Head of caudate nucleus (tissue), 42 donors: ENCODE results near the gene YPEL1.

Source experiments
- DNase-seq, 42 donors: peaks; one replicate each; pipeline versions ENCODE4 v3.0.0 to v3.0.0-alpha.2; 2020 to 2021; ENCODE audit warnings: mixed read lengths in 7 of 42
- intact Hi-C: fragments of 100-400 bp; cut with DNase I; formaldehyde crosslinking; loops from one replicate; pipeline ENCODE4 v1.15.0; 2022

The YPEL1 gene

GRCh38 chr22:21735200-21736083 is at the start of gene YPEL1:
TSS of gene YPEL1 (minus strand) at chr22:21735794. CDS start at chr22:21710744, 25,050 bp downstream.
- intact Hi-C loops: loop anchor here (2.0 to 5.0 kb wide), 2 partner anchors 131 to 202 kb away; partner anchors contain the start of gene MAPK1
- DNase-seq: peak; percentile 88 to 99 (median 98)

GRCh38 chr22:21780259-21780658 is 44.7 kb upstream of the YPEL1 start:
- DNase-seq: no peak
- intact Hi-C loops: no loop called here

- peak in 1 of 42 donors; percentile 8 for DNase-seq
- intact Hi-C loops: no loop called here
These were observed 43.9 kb upstream of the YPEL1 start for GRCh38 chr22:21779444-21779843.

DNA sequence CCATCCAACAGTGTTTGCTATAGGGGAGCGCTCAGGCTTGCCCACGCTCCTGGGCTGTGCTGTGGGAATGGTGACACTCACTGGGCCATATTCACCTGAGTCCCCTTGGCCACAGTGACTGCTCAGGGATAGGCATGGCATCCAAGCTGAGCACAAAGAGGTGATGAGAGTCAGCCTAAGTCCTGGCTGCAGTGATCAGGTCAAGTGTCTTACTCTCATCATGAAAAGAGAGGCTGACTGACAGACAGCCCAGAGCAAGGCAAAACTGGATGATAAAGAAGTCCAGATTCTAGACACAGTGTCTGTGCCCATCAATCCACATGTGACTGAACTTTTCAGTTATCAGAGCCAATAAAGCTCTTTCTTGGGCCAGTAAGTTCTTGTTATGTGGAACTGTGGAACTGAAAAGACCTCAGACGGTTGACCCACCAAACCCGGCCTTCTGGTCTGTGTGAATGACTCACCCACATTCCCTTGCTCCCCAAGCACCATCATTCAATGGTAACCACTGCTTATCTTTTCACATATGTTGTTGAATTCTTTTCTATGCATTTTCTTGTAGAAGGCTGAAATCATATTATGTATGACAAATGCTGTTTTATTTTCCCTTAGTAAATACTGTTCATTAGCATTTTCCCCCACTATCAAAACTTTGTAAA is 43.2 kb upstream of the YPEL1 start:
- peak in 2 of 42 donors; percentile 20 to 22 for DNase-seq
- intact Hi-C loops: no loop called here

DNA sequence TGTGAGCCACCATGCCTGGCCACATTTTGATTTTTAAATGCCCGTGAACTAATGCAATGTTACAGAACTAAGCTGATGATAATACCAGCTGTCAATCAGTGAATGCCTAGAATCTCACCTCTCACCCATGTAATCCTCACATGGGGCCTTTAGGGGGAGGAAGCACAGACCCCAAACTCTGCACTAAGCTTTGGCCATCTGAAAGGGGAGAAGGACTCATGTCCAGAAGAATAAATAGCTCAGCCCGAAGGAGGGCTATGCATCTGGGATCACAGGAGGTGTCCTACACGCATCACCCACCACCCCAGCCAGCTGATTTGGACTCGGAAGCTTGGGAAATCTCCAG is 36.0 kb upstream of the YPEL1 start:
- intact Hi-C loops: no loop called here
- peak in 2 of 42 donors; percentile 13 to 18 for DNase-seq

- peak in 1 of 42 donors; percentile 2 for DNase-seq
These were observed 32.8 kb upstream of the YPEL1 start for GRCh38 chr22:21768435-21768834.

GRCh38 chr22:21766691-21767462 is 31.3 kb upstream of the YPEL1 start:
- intact Hi-C loops: no loop called here
- DNase-seq: no peak

More at GRCh38 chr22:21768435-21768834, 32.8 kb upstream of the YPEL1 start:
- intact Hi-C loops: no loop called here

DNA sequence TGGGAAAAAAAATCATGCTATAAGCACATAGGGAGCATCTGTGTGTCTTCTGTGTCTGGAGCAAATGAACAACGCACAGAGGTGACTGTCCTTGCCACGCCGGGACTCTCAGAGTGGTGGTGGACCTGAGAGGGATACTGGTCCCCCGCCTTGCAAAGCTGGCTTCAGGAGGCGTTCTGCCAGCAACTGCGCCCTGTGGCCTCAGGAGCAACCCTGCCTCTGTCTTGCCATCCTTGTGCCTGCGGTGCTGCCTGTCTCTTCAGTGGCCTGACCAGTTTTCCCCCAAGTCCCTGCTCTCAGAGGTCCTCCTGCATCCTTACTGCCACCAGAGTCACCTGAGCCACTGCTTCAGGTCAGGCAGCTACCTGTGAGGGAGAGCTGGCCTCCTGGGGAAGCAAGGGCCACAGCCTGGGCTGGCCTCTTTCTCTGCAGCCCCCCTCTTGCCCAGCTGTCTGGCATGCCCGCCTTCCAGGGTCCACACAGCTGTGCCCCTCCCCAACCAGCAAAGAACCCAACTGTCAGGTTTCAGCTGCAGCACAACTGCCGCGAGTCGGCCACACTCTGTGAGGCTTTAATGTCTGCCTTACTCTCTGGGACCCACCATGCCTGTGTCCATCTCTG is 30.4 kb upstream of the YPEL1 start:
- no peak for DNase-seq
- intact Hi-C loops: no loop called here

DNA sequence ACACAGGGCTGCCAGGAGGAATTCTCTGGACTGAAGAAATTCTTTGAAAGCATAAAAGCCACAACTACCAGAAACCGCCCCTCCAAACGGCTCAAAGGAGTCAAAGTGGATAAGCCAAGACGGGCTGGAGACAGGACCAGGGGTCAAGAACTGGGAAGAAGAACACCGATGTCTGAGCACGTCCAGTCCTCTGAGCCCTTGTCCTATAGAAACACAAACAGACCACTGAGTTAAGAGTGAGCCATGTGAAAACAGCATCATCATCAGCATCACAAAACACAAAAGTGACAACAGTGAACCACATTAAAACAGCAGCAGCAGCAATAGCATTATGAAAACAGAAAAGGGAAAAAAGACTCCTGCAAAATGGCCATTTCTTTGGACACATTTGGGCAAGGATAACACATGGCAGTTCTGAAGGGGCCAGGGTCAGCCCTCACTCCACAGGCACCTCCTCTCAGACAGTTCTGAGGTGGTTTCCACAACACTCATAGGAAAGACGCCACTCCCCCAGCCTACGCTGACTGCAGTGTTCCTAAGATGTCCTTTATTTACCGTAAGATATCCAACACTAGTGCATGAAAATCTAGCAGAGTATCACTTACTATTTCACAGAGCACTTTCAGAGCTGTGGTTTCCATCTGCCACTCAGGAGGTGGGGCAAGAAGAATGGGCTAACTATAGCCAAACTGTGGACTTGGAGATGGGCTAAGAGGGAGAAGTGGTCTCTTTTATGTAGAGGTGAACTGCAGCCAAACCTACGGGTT is 28.6 kb upstream of the YPEL1 start:
- no peak for DNase-seq
- intact Hi-C loops: no loop called here

- peak in 39 of 42 donors; percentile 38 to 88 (median 66) for DNase-seq
- intact Hi-C loops: no loop called here
These were observed 27.4 kb upstream of the YPEL1 start for GRCh38 chr22:21762712-21763581.

DNA sequence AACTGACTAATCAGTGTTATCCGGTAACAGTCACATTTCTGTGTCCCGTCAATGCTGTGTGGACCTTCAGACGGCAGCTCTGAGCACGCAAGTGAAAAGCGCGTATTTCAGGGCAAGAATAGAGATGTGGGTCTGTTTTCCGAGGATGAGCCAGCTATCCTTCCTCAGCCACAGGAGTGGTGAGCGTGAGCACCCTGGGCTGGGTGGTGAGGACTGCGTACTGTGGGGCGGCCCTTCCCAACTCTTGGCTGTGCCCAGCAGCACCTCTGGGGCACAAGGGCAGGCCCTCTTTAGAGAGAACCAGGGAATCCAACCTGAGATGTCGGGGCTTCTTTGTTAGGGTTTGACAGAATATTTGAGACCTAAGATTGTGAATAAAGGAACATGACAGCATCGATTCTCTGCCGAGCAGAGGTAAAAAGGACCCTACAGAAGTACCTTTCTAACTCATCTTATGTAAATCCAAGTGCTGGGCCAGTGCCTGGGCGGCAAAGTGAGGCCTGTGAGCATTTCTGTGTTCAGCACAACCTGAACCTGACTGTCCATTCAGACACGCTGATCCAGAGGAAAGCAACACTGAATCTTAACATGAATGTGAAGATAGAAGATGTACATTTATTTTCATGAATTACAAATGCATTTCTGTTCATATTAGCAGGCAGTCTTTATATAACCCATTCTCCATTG is 26.5 kb upstream of the YPEL1 start:
- intact Hi-C loops: no loop called here
- DNase-seq: no peak

DNA sequence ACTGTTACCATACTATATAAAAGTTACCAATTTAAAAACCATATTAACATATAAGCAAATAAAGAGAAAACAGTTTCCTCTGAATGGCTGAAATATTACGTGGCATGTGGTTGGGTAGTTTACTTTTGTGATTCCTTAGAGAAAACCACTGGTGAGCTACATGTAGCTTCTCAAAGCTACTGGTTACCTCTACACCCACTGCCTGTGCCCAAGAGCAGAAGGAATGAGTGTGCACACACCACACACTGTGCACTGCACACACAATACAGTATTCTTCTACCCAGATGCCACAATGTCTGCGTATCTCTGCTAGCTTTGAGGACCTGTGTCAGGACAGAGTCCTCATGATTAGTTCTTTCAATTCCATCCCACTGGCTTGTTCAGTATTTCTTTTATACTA is 25.5 kb upstream of the YPEL1 start:
- intact Hi-C loops: no loop called here
- no peak for DNase-seq

DNA sequence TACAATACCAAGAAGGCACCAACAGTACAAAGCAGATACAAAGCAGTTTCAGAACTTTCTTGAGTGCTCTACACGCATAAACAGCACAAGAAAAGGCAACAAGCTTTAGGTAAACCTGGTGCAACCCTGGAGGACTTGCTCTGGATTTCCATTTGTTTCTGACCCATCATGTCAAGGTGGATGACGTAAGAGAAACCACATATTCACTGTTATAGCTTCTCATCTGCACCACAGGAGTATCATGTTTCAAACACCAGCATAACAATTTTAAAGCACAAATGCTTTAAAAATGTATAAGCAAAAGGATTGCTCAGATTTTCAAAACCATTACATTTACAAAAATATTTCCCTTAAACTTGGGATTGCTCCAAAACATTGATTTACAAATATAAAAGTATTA is 25.0 kb upstream of the YPEL1 start:
- intact Hi-C loops: no loop called here

GRCh38 chr22:21759646-21760376 is 24.2 kb upstream of the YPEL1 start:
- intact Hi-C loops: no loop called here
- DNase-seq: peak in 10 of 42 donors; percentile 21 to 72 (median 43)

More for the DNA sequence above, 25.0 kb upstream of the YPEL1 start:
- DNase-seq: no peak

GRCh38 chr22:21759093-21759492 is 23.5 kb upstream of the YPEL1 start:
- DNase-seq: peak in 2 of 42 donors; percentile 44 to 58
- intact Hi-C loops: no loop called here
